Thyroid gland (tissue), 4 donors: ENCODE measurements around the gene PPP2R2C. TPM values are rescaled to one million over a fixed set of nuclear protein-coding genes. Genes with fewer than 3 reads are reported as not detected.

Experiments used
- DNase-seq, 2 donors: peaks; one replicate each; pipeline ENCODE4 v3.0.0-alpha.2; 2019
- H3K27ac ChIP-seq, 3 donors: fragments of 200-600 bp; sonication (generic); 1 replicate in 2 of 3; 2 replicates in 1 of 3; pipeline ENCODE4 v1.5.1; 2016 to 2019; ENCODE audit warnings: mild to moderate bottlenecking in 1 of 3, moderate library complexity in 1 of 3
- H3K27me3 ChIP-seq: fragments of 200-600 bp; sonication (generic); one replicate; pipeline ENCODE4 v1.5.1; 2019
- H3K36me3 ChIP-seq, 2 donors: fragments of 200-600 bp; sonication (generic); one replicate each; pipeline ENCODE4 v1.5.1; 2016 to 2019
- H3K4me1 ChIP-seq, 2 donors: fragments of 200-600 bp; sonication (generic); one replicate each; pipeline ENCODE4 v1.5.1; 2017 to 2019
- H3K4me3 ChIP-seq, 3 donors: fragments of 200-600 bp; sonication (generic); replicated peaks in 1 of 3; 1 replicate in 2 of 3; 2 replicates in 1 of 3; pipeline ENCODE4 v1.5.1; 2016; ENCODE audit warnings: mild to moderate bottlenecking in 1 of 3
- H3K9me3 ChIP-seq: fragments of 200-600 bp; sonication (generic); one replicate; pipeline ENCODE4 v1.5.1; 2017
- CTCF ChIP-seq, 6 experiments: fragments of 200-600 bp in 3 of 6; fragments of 450-650 bp in 3 of 6; sonication (generic) in 3 of 6; IDR thresholded peaks; one replicate each; pipeline ENCODE4 v1.5.1; 2016 to 2019; ENCODE audit warnings: antibody characterized with exemption in 6 of 6, mild to moderate bottlenecking in 2 of 6, inconsistent platforms in 1 of 6, moderate library complexity in 1 of 6
- POLR2A ChIP-seq, 2 donors: fragments of 450-650 bp; IDR thresholded peaks; one replicate each; pipeline ENCODE4 v1.6.1; 2017; ENCODE audit warnings: antibody characterized with exemption in 2 of 2, mild to moderate bottlenecking in 2 of 2, moderate library complexity in 1 of 2
- WGBS, 2 donors: methylation state at CpG; one replicate each; pipeline ENCODE4 v1.1.5; 2017; 5-methylcytosine and 5-hydroxymethylcytosine counted together
- intact Hi-C: fragments of 100-400 bp; cut with DNase I; formaldehyde crosslinking; loops from one replicate; pipeline ENCODE4 v1.15.1; 2023
- total RNA-seq, 4 donors: library from RNA; depleted of rRNA; stranded (reverse); fragments of >200 nt; gene quantifications; one replicate each; pipeline ENCODE4 v1.2.3, GENCODE V29; 2016

Gene PPP2R2C
- total RNA-seq, 4 donors from 2014 or later, result 0.15 to 1.5 (median 0.33) TPM; not detected in 1

GRCh38 chr4:6277139-6277802 is 195.1 kb downstream of the PPP2R2C start:
- WGBS, 2 donors, result 86 to 92% methylated on average over 16 to 22 of the region's 24 CpGs
- no peaks in the 10 kb centered on the region for H3K9me3 ChIP-seq
- no peak overlapping the region for H3K4me3 ChIP-seq
- peak overlapping the region in 2 of 3 donors; percentile 95 to 97 for H3K27ac ChIP-seq
- H3K27me3 ChIP-seq, result no peaks in the 10 kb centered on the region
- intact Hi-C loops, result no loop called here
- peaks cover 59 to 73% of the 10 kb centered on the region in 2 donors for H3K4me1 ChIP-seq
- no peak for DNase-seq
- TF ChIP-seq CTCF (IDR thresholded peaks at IDR 0.05) (no peak), POLR2A (IDR thresholded peaks at IDR 0.05) (no peak)
- H3K36me3 ChIP-seq, result peaks cover 22 to 32% of the 10 kb centered on the region in 2 donors

GRCh38 chr4:6275898-6276806 is 196.3 kb downstream of the PPP2R2C start:
- Histone ChIP-seq H3K27me3 (no peaks in the 10 kb centered on the region), H3K4me3 (no peak overlapping the region), H3K27ac (peak overlapping the region; percentile 57 to 97 (median 95)), H3K4me1 (peaks cover 70 to 77% of the 10 kb centered on the region in 2 donors), H3K9me3 (no peaks in the 10 kb centered on the region), H3K36me3 (peaks cover 22 to 32% of the 10 kb centered on the region in 2 donors)
- TF ChIP-seq POLR2A (IDR thresholded peaks at IDR 0.05) (no peak), CTCF (IDR thresholded peaks at IDR 0.05) (no peak)
- DNase-seq, result peak; percentile 51 to 58
- intact Hi-C loops, result no loop called here
- WGBS, 2 donors, result 57 to 64% methylated on average over 19 to 21 of the region's 22 CpGs

- intact Hi-C loops, result no loop called here
- Histone ChIP-seq H3K27ac (peak overlapping the region; percentile 6 to 97 (median 95)), H3K9me3 (no peaks in the 10 kb centered on the region), H3K4me3 (no peak overlapping the region), H3K4me1 (peaks cover 77 to 83% of the 10 kb centered on the region in 2 donors), H3K36me3 (peaks cover 20 to 31% of the 10 kb centered on the region in 2 donors), H3K27me3 (no peaks in the 10 kb centered on the region)
- DNase-seq, result no peak
- 58 to 81% methylated on average over 4 to 8 of the region's 10 CpGs for WGBS, 2 donors
- TF ChIP-seq POLR2A (IDR thresholded peaks at IDR 0.05) (no peak), CTCF (IDR thresholded peaks at IDR 0.05) (no peak)
Measured at GRCh38 chr4:6275351-6275750, 197.1 kb downstream of the PPP2R2C start.

- Histone ChIP-seq H3K9me3 (no peaks in the 10 kb centered on the region), H3K4me1 (peaks cover 77 to 84% of the 10 kb centered on the region in 2 donors), H3K27ac (peak overlapping the region; percentile 95 to 98 (median 97)), H3K27me3 (no peaks in the 10 kb centered on the region), H3K4me3 (peak overlapping the region in 1 of 3 donors; percentile 9), H3K36me3 (peaks cover 12 to 14% of the 10 kb centered on the region in 2 donors)
- no peak for TF ChIP-seq CTCF (IDR thresholded peaks at IDR 0.05)
- TF ChIP-seq POLR2A (IDR thresholded peaks at IDR 0.05), result no peak
- WGBS, 2 donors, result 22 to 25% methylated on average over 1 of the region's 1 CpG
- intact Hi-C loops, result no loop called here
- DNase-seq, result peak; percentile 45 to 68
Measured at GRCh38 chr4:6273661-6273990, 198.8 kb downstream of the PPP2R2C start.
